HG03139 (cell line): ENCODE measurements around the gene TMEM126A.
"Not testable (repeated sequence)": the region's sequence is repeated elsewhere in the genome, so short reads cannot be mapped to it uniquely, and the experiment has no call there.

ENCODE experiments used
- ATAC-seq: cut with Tn5 transposase; IDR thresholded peaks from one replicate; pipeline ENCODE4 v1.9.1; 2021; ENCODE audit not compliant: unreplicated experiment

Gene TMEM126A

GRCh38 chr11:85647604-85648299, at the start of gene TMEM126A:
TMEM126A (plus strand) TSS chr11:85647967; CDS start chr11:85650256, 2,289 bp downstream.
- peak; percentile 100 for ATAC-seq

GRCh38 chr11:85599083-85599482, 48.7 kb upstream of the TMEM126A start:
- ATAC-seq: no peak

DNA sequence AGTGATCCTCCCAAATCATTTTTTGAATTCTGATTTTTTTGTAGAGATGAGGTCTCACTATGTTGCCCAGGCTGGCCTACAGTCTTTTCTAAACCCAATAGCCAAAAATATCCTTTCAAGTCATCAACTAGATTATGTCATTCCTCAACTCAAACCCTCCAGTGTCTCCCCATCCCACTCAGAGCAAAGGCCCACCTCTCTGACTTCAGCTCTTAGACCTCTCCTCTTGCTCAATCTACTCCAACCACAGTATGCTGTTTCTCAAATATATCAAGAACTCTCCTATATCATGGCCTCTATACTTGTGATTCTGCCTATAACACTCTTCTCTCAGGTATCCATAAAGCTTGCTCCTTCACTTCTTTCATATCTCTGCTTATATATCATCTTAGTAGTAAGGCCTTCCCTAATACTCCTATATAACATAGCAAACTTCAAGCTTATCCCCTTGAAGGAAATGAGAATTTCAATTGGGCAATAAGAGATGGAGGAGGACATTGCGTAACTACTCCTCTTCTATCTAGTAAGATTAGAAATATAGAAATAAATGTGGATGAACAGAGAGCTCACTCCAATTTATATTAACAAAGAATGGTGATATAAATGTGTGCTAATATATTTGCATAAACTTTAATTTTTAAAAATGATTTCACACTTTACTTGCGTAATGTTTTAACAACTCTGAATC, 45.1 kb upstream of the TMEM126A start:
- no peak for ATAC-seq

- ATAC-seq: no peak
These were observed 44.5 kb upstream of the TMEM126A start for GRCh38 chr11:85603220-85603619.

- not testable (repeated sequence) for ATAC-seq
These were observed 41.5 kb upstream of the TMEM126A start for GRCh38 chr11:85606237-85606636.

DNA sequence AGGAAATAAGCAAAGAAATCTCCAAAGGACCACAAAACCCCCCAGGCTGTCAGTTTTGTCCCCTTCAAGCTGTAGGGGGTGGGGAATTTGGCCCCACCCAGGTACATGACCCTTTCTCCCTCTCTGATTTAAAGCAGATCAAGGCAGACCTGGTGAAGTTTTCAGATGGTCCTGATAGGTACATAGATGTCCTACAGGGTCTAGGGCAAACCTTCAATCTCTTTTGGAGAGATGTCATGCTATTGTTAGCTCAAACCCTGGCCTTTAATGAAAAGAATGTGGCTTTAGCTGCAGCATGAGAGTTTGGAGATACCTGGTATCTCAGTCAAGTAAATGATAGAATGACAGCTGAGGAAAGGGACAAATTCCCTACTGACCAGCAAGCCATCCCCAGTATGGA, 39.1 kb upstream of the TMEM126A start:
- ATAC-seq: not testable (repeated sequence)

- ATAC-seq: not testable (repeated sequence)
These were observed 38.5 kb upstream of the TMEM126A start for GRCh38 chr11:85609286-85609685.

GRCh38 chr11:85611643-85612042, 36.1 kb upstream of the TMEM126A start:
- not testable (repeated sequence) for ATAC-seq

- no peak for ATAC-seq
These were observed 28.3 kb upstream of the TMEM126A start for GRCh38 chr11:85619499-85619898.

DNA sequence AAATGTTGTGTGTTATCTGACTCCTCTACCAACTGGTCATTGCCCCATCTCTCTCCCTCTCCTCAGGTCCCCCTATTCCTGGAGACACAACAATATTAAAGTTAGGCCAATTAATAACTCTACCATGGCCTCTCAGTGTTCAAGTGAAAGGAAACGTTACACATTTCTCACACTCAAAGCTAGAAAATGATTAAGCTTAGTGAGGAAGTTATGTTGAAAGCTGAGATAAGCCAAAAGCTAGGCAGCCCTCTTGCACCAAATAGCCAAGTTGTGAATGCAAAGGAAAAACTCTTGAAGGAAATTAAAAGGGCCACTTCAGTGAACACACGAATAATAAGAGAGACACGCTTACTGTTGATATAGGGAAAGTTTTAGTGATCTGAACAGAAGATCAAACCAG, 27.5 kb upstream of the TMEM126A start:
- ATAC-seq: no peak

GRCh38 chr11:85626496-85626895, 21.3 kb upstream of the TMEM126A start:
- no peak for ATAC-seq

DNA sequence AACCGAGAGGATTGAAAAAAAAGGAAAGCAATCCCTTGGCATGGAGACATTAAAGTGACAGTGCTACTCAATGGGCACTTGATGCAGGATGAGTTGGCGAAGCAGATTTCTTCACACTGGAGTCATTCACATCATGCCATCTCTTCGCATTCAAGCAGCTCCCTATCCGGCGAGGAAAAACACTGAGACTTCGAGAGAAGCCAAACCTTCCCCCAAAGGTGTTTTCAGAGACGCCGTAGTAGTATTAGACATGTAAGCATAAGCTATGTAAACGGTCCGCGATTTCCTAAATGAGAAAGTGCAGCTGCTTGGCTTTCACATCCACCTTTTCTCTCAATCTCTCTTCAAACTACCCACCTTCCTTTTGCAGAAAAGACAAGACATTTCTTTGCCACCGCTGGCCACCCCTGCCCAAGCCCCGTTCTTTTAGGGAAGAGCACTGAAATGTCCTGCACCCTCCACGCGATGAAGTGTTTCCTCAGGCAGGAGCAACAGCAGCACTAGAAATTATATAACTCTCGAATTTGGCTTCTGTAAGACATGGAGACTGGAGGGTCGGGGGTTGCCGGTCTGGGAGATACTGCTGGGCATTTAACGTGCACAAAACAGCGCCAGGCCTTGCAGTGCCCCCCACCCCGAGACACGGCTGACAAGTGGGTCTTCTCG, 20.3 kb upstream of the TMEM126A start, which contains the start of gene DLG2:
DLG2 (minus strand) TSS at position 13 of the 666 bp plus-strand sequence.
- ATAC-seq: no peak

DNA sequence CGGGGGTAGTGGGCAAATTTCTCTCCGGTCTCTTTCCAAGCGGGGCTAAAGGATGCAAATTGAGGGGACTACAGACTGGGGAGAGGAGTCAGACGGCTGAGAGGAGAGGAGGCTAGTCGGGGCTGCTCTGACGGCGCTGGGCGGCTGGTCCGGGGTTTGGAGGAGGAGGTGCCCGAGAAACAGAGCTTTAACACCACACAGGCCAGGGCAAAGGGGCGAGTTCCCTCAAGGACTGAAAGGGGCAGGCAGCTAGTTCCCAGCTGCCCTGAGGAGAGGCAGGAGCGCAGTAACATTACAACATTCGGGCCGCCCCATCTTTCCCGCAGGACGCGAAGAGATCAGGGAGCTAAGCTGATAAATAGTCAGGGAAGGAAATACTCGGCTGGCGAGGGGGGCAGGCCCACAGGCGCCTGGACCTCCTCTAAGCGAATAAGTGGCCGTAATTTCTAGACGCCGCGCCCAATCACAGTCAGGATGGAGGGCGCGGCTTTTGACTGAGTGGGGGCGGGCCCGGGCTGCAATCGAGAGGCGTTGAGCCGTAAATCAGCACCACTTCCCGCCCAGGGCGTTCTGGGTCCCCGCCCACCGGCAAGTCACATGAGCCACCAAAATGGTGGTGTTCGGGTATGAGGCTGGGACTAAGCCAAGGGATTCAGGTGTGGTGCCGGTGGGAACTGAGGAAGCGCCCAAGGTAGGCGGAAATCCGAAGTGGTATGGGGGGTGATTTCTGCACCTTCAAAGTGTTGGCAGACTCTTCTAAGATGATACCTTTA, 19.6 kb upstream of the TMEM126A start, which contains the start of gene TMEM126B:
TMEM126B (plus strand) TSS at position 596 of the 773 bp plus-strand sequence; CDS start at position 611, 15 bp downstream.
- ATAC-seq: peak; percentile 100

- ATAC-seq: peak; percentile 4
These were observed 18.9 kb upstream of the TMEM126A start for GRCh38 chr11:85628771-85629341.

DNA sequence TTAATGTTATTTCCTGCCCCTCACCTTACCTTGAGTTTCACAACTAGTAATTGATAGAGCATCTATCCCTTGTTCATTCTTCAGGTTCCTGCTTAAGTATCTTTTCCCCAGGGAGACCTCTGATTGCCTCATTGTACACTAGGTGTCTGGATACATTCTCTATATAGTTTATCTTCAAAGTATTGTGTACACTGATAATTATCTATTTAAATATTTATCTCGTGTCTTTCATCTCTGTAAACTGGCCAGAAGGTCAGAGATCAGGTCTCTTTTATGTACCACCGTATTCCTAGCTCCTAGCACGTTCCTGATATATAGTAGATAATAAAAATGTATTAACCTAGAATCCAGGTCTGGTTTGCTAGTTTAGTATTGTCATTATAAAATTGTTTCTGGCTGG, 13.0 kb upstream of the TMEM126A start:
- ATAC-seq: no peak

GRCh38 chr11:85643191-85643614, 4.6 kb upstream of the TMEM126A start:
- ATAC-seq: no peak

DNA sequence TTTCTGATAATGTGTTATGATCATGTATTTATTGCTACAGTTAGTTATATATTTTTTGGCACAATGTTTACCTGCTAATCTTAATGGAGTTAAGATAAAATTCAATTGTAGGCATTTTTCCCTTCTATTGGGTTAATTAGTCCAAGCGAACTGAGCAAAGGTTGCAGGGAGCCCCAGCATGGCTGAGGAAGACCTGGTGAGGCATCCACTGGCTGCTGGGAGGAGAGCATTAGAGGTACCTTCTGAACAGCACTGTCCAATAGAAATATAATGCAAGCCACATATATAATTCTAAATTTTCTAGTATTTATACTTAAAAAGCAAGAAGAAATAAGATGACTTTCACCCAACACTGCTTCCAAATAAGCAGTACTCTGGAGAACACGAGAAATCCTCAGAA, 689 bp upstream of the TMEM126A start:
- no peak for ATAC-seq

GRCh38 chr11:85651118-85651517, 3.4 kb downstream of the TMEM126A start:
- ATAC-seq: no peak

DNA sequence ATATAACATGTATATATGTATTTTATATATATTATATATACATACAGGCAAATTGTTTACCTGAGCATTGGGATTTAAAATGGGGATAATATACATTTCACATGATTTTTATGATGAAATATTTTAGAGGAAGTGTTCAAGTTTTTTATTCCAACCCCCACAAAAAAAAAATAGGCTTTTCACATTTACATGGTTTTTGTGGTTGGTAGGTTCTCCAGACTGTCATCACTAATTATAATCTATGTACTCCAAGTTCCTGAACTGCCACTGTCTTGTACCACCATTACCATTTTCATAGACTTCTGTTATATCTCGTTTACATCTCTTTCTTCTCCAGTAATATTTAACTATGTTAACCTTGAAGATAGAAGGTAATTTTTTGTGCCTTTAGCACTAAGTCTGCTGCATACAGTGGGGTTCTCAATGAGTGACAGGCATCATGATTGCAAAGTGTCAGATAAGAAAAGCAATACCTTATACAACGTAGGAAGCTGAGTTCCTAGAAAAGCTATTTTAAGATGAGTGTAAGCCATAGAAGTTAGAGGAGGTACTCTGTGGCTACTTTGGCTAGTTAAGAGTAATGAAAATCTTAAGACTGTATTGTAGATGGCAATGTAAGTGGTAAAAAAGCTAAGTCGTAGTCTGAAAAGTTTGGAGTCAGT, 5.2 kb downstream of the TMEM126A start:
- ATAC-seq: no peak

- not testable (repeated sequence) for ATAC-seq
These were observed 6.6 kb downstream of the TMEM126A start for GRCh38 chr11:85654343-85654742.
